Duodenal mucosa (tissue), 2 donors: ENCODE measurements around the gene SPPL2B.

ENCODE experiments used
- H3K27ac ChIP-seq: one replicate; pipeline ENCODE4 v1.7.0; 2013; ENCODE audit warnings: low read depth, low read length
- H3K27me3 ChIP-seq, 2 donors: one replicate each; pipeline ENCODE4 v1.7.0; 2013; ENCODE audit warnings: low read length in 2 of 2, control low read depth in 1 of 2; ENCODE audit not compliant: insufficient read depth in 2 of 2, control insufficient read depth in 1 of 2
- H3K36me3 ChIP-seq, 2 donors: one replicate each; pipeline ENCODE4 v1.7.0; 2013; ENCODE audit warnings: low read length in 2 of 2, control low read depth in 1 of 2; ENCODE audit not compliant: insufficient read depth in 2 of 2, control insufficient read depth in 1 of 2
- H3K4me1 ChIP-seq, 2 donors: one replicate each; pipeline ENCODE4 v1.7.0; 2013; ENCODE audit warnings: low read length in 2 of 2, control low read depth in 1 of 2; ENCODE audit not compliant: insufficient read depth in 2 of 2, control insufficient read depth in 1 of 2
- H3K4me3 ChIP-seq, 2 donors: one replicate each; pipeline ENCODE4 v1.7.0; 2013; ENCODE audit warnings: low read length in 2 of 2, low read depth in 1 of 2
- H3K9ac ChIP-seq, 2 donors: one replicate each; pipeline ENCODE4 v1.7.0; 2013; ENCODE audit warnings: low read length in 2 of 2, low read depth in 1 of 2
- H3K9me3 ChIP-seq, 2 donors: one replicate each; pipeline ENCODE4 v1.7.0; 2013; ENCODE audit warnings: low read length in 2 of 2, control low read depth in 1 of 2; ENCODE audit not compliant: control insufficient read depth in 1 of 2

Gene SPPL2B

DNA sequence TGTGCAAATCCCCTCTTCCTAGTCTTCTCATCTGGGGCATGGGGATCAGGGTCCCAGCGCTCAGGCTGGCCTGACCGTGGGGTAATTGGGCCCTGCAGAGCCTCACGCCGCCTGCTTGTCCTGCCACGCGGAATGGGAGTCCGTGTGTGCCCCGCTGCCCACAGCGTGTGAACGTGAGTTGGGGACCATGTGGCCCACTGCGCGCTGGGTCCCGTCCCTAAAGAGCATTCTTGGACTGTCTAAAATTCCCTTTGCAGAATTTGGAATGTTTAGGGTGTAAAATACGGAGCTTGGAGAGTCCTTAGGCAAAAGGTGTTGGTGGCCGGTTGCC, 34.5 kb downstream of the SPPL2B start:
- no peak overlapping the region for H3K27ac ChIP-seq
- H3K4me3 ChIP-seq = no peak overlapping the region
- H3K4me1 ChIP-seq = peaks cover 6 to 9% of the 10 kb centered on the region in 2 donors
- no peaks in the 10 kb centered on the region for H3K9me3 ChIP-seq
- no peaks in the 10 kb centered on the region for H3K36me3 ChIP-seq
- H3K27me3 ChIP-seq = peaks cover 30 to 38% of the 10 kb centered on the region in 2 donors
- no peak overlapping the region for H3K9ac ChIP-seq

DNA sequence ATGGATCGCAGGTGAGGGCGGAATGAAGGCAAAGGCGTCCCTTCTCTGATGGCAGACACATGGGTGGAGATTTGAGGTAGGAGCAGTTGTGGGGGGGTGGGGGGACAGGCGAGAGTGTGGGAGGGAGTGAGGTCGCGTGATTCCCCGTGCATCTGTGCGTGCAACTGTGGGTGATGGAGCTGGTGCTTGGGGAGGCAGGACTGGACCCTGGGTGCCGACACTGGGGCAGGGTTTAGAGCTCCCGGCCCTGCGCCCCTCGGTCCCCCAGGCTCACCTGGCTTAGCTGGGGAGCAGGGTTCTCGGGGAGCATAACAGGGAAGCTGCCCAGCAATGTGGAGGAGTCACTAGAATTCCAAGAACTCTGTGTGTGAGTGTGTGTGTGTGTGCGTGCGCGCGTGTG, 34.9 kb downstream of the SPPL2B start:
- Histone ChIP-seq H3K4me3 (no peak overlapping the region), H3K4me1 (peaks cover 6 to 7% of the 10 kb centered on the region in 2 donors), H3K9me3 (no peaks in the 10 kb centered on the region), H3K36me3 (no peaks in the 10 kb centered on the region), H3K27ac (no peak overlapping the region), H3K9ac (no peak overlapping the region), H3K27me3 (peaks cover 30 to 37% of the 10 kb centered on the region in 2 donors)

DNA sequence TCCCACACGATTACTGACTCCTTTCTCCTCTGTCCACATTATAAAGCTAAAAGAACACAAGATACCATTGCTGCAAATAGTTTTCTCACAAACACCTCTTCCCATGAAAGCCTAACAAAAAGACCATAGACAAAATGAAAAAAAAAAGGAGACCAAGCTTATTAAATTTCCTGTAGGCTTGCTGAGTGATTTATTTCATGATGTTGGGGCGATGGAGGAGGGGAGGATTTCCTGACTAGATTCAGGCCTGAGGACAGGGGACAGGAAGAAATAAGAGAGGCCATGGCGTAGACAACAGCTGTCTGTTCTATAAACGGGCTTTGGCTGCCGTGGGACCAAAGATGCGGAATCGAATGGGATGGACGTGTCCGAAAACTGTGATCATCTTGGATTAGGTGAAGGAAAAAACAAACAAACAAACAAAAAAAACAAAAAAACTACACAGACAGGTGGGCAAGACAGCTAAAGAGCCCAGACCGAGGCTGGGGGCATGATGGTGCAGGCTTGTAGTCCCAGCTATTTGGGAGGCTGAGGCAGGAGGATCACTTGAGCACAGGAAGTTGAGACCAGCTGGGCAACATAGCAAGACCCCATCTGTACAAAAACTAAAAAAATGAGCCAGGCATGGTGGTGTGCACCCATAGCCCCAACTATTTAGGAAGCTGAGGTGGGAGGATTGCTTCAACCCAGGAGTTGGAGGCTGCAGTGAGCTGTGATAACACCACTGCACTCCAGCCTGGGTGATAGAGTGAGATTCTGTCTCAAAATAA, 36.9 kb downstream of the SPPL2B start:
- H3K27me3 ChIP-seq = peaks cover 22 to 25% of the 10 kb centered on the region in 2 donors
- no peaks in the 10 kb centered on the region for H3K36me3 ChIP-seq
- no peak overlapping the region for H3K9ac ChIP-seq
- no peaks in the 10 kb centered on the region for H3K4me1 ChIP-seq
- H3K9me3 ChIP-seq = no peaks in the 10 kb centered on the region
- no peak overlapping the region for H3K4me3 ChIP-seq
- H3K27ac ChIP-seq = no peak overlapping the region

DNA sequence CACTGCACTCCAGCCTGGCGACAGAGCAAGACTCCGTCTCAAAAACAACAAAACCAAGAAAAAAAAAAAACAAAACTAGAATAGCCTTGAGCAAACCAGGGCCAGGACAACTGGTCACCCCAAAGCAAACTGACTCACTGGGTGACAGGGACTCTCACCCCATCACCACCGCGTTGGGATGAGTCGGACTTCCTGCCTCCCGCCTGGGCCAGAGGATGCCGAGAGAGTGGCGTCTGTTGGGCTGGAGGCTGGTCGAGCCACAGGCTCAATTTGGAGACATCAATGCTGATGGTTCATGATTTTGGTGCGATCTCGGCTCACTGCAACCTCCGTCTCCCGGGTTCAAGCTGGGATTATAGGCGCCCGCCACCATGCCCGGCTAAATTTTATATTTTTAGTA, 43.2 kb downstream of the SPPL2B start:
- H3K27me3 ChIP-seq = no peaks in the 10 kb centered on the region
- no peak overlapping the region for H3K4me3 ChIP-seq
- no peaks in the 10 kb centered on the region for H3K4me1 ChIP-seq
- H3K36me3 ChIP-seq = no peaks in the 10 kb centered on the region
- H3K27ac ChIP-seq = no peak overlapping the region
- no peaks in the 10 kb centered on the region for H3K9me3 ChIP-seq
- H3K9ac ChIP-seq = no peak overlapping the region

DNA sequence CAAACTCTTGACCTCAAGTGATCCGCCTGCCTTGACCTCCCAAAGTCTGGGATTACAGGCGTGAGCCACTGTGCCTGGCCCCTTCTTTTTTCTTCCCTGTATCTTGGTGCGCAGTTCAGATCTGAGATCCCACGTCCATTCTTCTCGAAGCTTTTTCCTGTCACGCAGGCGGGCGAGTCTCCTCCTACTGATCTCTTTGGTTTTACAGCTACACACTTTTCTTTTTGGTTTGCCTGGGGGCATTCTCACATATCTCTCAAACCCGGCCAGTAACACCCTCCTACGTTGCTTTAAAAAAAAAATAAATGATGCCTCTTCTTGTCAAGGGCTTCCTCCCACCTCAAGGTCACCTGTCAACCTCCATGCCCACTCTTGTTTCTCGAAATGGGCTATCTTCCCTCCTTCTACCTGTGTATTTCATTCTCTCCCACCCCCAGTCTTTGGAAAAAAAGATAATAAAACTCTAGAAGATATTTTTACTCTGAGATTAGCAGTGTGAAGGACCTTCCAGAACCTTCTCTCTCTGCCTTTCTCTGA, 43.7 kb downstream of the SPPL2B start:
- H3K27me3 ChIP-seq = no peaks in the 10 kb centered on the region

DNA sequence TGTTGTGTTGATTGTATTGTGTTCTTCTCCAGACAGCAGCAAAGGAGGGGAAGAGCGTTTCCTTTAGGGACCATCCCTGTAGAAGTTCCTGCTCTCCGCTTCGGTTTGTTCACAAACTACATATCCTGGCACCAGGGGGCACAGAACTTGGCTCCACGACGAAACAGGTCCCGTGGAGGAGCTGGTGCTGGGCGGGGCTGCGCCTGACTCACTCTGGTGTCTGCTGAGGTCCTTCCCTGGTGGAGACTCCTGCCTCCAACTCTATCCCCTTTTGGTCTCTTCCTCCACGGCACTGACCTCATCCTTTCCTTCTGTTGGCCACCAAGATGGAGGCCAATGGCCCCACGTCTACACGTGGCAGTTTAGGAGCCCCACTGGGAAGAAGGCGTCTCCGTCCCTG, 46.3 kb downstream of the SPPL2B start:
- Histone ChIP-seq H3K4me1 (no peaks in the 10 kb centered on the region), H3K36me3 (no peaks in the 10 kb centered on the region), H3K9me3 (peaks cover 0 to 3% of the 10 kb centered on the region in 2 donors), H3K27ac (no peak overlapping the region), H3K4me3 (no peak overlapping the region), H3K27me3 (no peaks in the 10 kb centered on the region), H3K9ac (no peak overlapping the region)

More for the DNA sequence above, 43.7 kb downstream of the SPPL2B start:
- H3K4me1 ChIP-seq = no peaks in the 10 kb centered on the region
- no peak overlapping the region for H3K9ac ChIP-seq
- H3K27ac ChIP-seq = no peak overlapping the region
- H3K9me3 ChIP-seq = no peaks in the 10 kb centered on the region
- no peak overlapping the region for H3K4me3 ChIP-seq
- no peaks in the 10 kb centered on the region for H3K36me3 ChIP-seq

DNA sequence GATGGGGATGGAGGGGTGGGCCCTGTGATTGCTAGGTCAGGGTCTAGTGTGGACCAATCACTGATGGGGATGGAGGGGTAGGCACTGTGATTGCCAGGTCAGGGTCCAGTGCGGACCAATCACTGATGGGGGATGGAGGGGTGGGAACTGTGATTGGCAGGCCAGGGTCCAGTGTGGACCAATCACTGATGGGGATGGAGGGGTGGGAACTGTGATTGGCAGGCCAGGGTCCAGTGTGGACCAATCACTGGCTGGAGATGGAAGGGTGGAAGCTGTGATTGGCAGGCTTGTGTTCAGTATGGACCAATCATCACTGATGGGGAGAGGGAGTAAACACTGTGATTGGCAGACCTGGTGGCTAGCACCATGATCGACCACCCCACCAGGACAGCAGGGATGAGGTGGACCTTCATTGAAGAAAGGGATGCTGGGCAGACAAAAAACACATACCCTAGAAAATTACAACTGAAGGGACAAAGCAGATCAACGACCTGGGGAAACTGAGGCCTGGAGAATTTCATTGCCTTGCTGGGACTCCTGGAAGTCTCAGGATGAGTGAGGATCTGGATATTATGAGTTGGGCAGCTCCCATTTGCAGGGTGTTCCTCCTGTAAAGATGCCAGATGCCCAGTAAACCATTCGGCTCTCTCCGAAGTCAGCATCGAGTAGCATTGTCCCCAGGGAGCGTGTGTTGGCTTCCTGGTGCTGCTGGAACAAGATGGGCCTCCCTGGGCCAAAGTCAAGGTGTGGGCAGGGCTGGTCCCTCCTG, 47.1 kb downstream of the SPPL2B start:
- H3K9ac ChIP-seq = no peak overlapping the region
- H3K36me3 ChIP-seq = no peaks in the 10 kb centered on the region
- H3K27me3 ChIP-seq = no peaks in the 10 kb centered on the region
- no peaks in the 10 kb centered on the region for H3K4me1 ChIP-seq
- H3K27ac ChIP-seq = no peak overlapping the region
- H3K9me3 ChIP-seq = peaks cover 2 to 5% of the 10 kb centered on the region in 2 donors
- H3K4me3 ChIP-seq = no peak overlapping the region

DNA sequence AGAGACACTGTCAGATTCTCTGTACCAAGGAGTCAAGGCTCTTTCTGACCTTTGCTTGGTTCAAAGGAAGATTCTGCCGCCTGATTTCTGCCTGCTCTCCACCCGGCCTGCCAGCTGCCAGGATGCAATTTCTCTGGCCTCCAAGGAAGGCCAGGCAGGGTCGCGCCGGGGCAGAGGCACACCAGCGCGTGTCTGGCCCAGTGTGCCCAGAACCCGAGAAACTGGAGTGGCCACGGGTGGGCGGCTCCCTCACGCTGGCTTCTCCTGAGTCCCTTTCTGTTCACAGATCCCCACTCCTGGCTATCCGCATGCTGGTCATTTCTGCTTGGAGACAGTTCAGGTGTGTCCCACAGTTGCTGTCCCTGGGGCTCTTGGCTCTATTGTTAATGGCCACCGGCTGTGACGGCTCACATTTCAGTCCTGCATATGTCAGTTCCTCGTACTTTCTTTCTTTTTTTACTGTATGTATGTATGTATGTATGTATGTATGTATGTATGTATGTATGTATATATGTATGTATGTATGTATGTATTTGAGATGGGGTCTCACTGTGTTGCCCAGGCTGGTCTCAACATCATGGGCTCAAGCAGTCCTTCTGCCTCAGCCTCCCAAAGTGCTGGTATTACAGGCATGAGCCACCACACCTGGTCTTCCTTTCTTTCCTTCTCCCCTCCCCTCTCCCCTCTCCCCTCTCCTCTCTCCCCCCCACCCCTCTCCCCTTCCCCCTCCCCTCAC, 48.5 kb downstream of the SPPL2B start:
- H3K9ac ChIP-seq = no peak overlapping the region

DNA sequence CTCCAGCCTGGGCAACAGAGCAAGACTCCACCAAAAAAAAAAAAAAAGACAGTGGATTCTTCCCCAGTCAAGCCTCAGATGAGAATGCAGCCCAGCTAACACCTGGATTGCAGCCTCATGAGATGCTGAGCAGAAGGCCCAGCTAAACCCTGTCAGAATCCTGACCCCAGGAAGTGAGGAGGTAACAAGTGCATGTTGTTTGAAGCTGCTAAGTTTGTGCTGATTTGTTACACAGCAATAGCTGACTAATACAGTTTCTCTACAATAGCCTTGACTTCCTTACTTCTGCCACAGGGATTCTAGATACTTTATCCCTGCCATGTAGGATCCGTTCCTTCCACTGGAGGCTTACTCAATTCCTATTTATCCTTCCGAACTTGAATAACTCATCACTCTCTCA, 52.1 kb downstream of the SPPL2B start:
- peaks cover 4 to 9% of the 10 kb centered on the region in 2 donors for H3K9me3 ChIP-seq
- H3K36me3 ChIP-seq = no peaks in the 10 kb centered on the region
- no peak overlapping the region for H3K27ac ChIP-seq
- no peaks in the 10 kb centered on the region for H3K4me1 ChIP-seq
- peaks cover 0 to 3% of the 10 kb centered on the region in 2 donors for H3K27me3 ChIP-seq
- no peak overlapping the region for H3K4me3 ChIP-seq
- no peak overlapping the region for H3K9ac ChIP-seq

More for the DNA sequence above, 48.5 kb downstream of the SPPL2B start:
- no peak overlapping the region for H3K27ac ChIP-seq
- H3K27me3 ChIP-seq = no peaks in the 10 kb centered on the region
- no peaks in the 10 kb centered on the region for H3K4me1 ChIP-seq
- H3K4me3 ChIP-seq = no peak overlapping the region
- peaks cover 4 to 9% of the 10 kb centered on the region in 2 donors for H3K9me3 ChIP-seq
- H3K36me3 ChIP-seq = no peaks in the 10 kb centered on the region
